Stimulated activated naive CD8-positive, alpha-beta T cell treated with anti-CD3 and anti-CD28 coated beads, Interleukin-15, amount 100 ng/mL, for 72 hours (primary cell): ENCODE measurements around the gene PTCD1.
"Not testable (repeated sequence)": the region's sequence is repeated elsewhere in the genome, so short reads cannot be mapped to it uniquely, and the experiment has no call there.

Experiments used
- ATAC-seq: fragments of 150-1000 bp; cut with Tn5 transposase; 2 replicates; pipeline ENCODE4 v1.10.0; 2021; ENCODE audit warnings: mild to moderate bottlenecking, moderate library complexity
- DNase-seq, 2 donors: peaks; one replicate each; pipeline ENCODE4 v3.0.0; 2021 to 2022
- H3K27ac Mint-ChIP-seq, 2 donors: one replicate each; pipeline ENCODE4 v1.8.0; 2022; ENCODE audit warnings: mild to moderate bottlenecking in 2 of 2, mixed read lengths in 2 of 2, moderate library complexity in 2 of 2
- H3K27me3 Mint-ChIP-seq: one replicate; pipeline ENCODE4 v1.8.0; 2022; ENCODE audit warnings: mixed read lengths
- H3K4me1 Mint-ChIP-seq: one replicate; pipeline ENCODE4 v1.8.0; 2022; ENCODE audit warnings: mild to moderate bottlenecking, mixed read lengths
- H3K4me3 Mint-ChIP-seq, 2 donors: one replicate each; pipeline ENCODE4 v1.8.0; 2022; ENCODE audit warnings: mild to moderate bottlenecking in 2 of 2, mixed read lengths in 2 of 2, moderate library complexity in 1 of 2
- H3K9me3 Mint-ChIP-seq, 2 donors: one replicate each; pipeline ENCODE4 v1.8.0; 2022; ENCODE audit warnings: mixed read lengths in 2 of 2

The PTCD1 gene

GRCh38 chr7:99429756-99430155 is 8.8 kb downstream of the PTCD1 start:
- H3K9me3 Mint-ChIP-seq: no peaks in the 10 kb centered on the region

GRCh38 chr7:99428972-99429566 is 9.5 kb downstream of the PTCD1 start:
- Mint-ChIP-seq H3K4me1 (peaks cover 4% of the 10 kb centered on the region), H3K27me3 (no peaks in the 10 kb centered on the region), H3K27ac (no peak overlapping the region), H3K9me3 (no peaks in the 10 kb centered on the region), H3K4me3 (no peak overlapping the region)
- peak; percentile 47 for ATAC-seq
- DNase-seq: no peak

More at GRCh38 chr7:99429756-99430155, 8.8 kb downstream of the PTCD1 start:
- Mint-ChIP-seq H3K27me3 (no peaks in the 10 kb centered on the region), H3K4me1 (peaks cover 7% of the 10 kb centered on the region), H3K4me3 (no peak overlapping the region), H3K27ac (no peak overlapping the region)
- ATAC-seq (no peak), DNase-seq (no peak)

GRCh38 chr7:99424932-99425730 is 13.5 kb downstream of the PTCD1 start:
- DNase-seq: no peak
- H3K4me3 Mint-ChIP-seq: no peak overlapping the region
- H3K9me3 Mint-ChIP-seq: no peaks in the 10 kb centered on the region
- H3K27ac Mint-ChIP-seq: no peak overlapping the region
- no peaks in the 10 kb centered on the region for H3K4me1 Mint-ChIP-seq
- H3K27me3 Mint-ChIP-seq: no peaks in the 10 kb centered on the region
- peak; percentile 29 for ATAC-seq

GRCh38 chr7:99422625-99423024 is 16.0 kb downstream of the PTCD1 start:
- Mint-ChIP-seq H3K27ac (no peak overlapping the region), H3K27me3 (no peaks in the 10 kb centered on the region), H3K4me1 (no peaks in the 10 kb centered on the region), H3K9me3 (no peaks in the 10 kb centered on the region), H3K4me3 (no peak overlapping the region)
- DNase-seq: no peak
- ATAC-seq: no peak

- no peaks in the 10 kb centered on the region for H3K9me3 Mint-ChIP-seq
- no peak for ATAC-seq
- no peak overlapping the region for H3K27ac Mint-ChIP-seq
- H3K4me3 Mint-ChIP-seq: no peak overlapping the region
- H3K4me1 Mint-ChIP-seq: peaks cover under 1% of the 10 kb centered on the region
- DNase-seq: no peak
- H3K27me3 Mint-ChIP-seq: no peaks in the 10 kb centered on the region
These were observed 16.4 kb downstream of the PTCD1 start for GRCh38 chr7:99422186-99422585.

GRCh38 chr7:99420986-99421385 is 17.6 kb downstream of the PTCD1 start:
- no peaks in the 10 kb centered on the region for H3K9me3 Mint-ChIP-seq
- ATAC-seq: no peak
- no peaks in the 10 kb centered on the region for H3K27me3 Mint-ChIP-seq
- no peak for DNase-seq
- H3K4me1 Mint-ChIP-seq: peaks cover 8% of the 10 kb centered on the region
- H3K4me3 Mint-ChIP-seq: no peak overlapping the region
- peak overlapping the region in 1 of 2 donors; percentile 54 for H3K27ac Mint-ChIP-seq

GRCh38 chr7:99420213-99420612 is 18.4 kb downstream of the PTCD1 start:
- no peaks in the 10 kb centered on the region for H3K9me3 Mint-ChIP-seq
- ATAC-seq (peak; percentile 37), DNase-seq (no peak)
- H3K4me1 Mint-ChIP-seq: peaks cover 15% of the 10 kb centered on the region
- no peak overlapping the region for H3K4me3 Mint-ChIP-seq
- no peak overlapping the region for H3K27ac Mint-ChIP-seq
- no peaks in the 10 kb centered on the region for H3K27me3 Mint-ChIP-seq

- H3K4me3 Mint-ChIP-seq: no peak overlapping the region
- no peak for DNase-seq
- peaks cover 22% of the 10 kb centered on the region for H3K4me1 Mint-ChIP-seq
- no peaks in the 10 kb centered on the region for H3K27me3 Mint-ChIP-seq
- ATAC-seq: no peak
- no peaks in the 10 kb centered on the region for H3K9me3 Mint-ChIP-seq
- H3K27ac Mint-ChIP-seq: peak overlapping the region in 1 of 2 donors; percentile 94
These were observed 19.1 kb downstream of the PTCD1 start for GRCh38 chr7:99419323-99420021.

GRCh38 chr7:99418260-99418659 is 20.3 kb downstream of the PTCD1 start:
- Mint-ChIP-seq H3K27me3 (no peaks in the 10 kb centered on the region), H3K4me1 (peaks cover 23% of the 10 kb centered on the region), H3K27ac (peak overlapping the region in 1 of 2 donors; percentile 71), H3K4me3 (no peak overlapping the region), H3K9me3 (no peaks in the 10 kb centered on the region)
- no peak for ATAC-seq
- DNase-seq: no peak

- peaks cover 36% of the 10 kb centered on the region for H3K4me1 Mint-ChIP-seq
- H3K27me3 Mint-ChIP-seq, ATAC-seq, H3K9me3 Mint-ChIP-seq, H3K27ac Mint-ChIP-seq, H3K4me3 Mint-ChIP-seq: not testable (repeated sequence)
- DNase-seq: peak in 1 of 2 donors; percentile 37
These were observed 23.0 kb downstream of the PTCD1 start for GRCh38 chr7:99415513-99416127.

- Mint-ChIP-seq H3K27ac (peak overlapping the region in 1 of 2 donors; percentile 91), H3K9me3 (no peaks in the 10 kb centered on the region), H3K4me3 (peak overlapping the region; percentile 89 to 90), H3K4me1 (peaks cover 47% of the 10 kb centered on the region), H3K27me3 (no peaks in the 10 kb centered on the region)
- DNase-seq (no peak), ATAC-seq (no peak)
These were observed 28.0 kb downstream of the PTCD1 start for GRCh38 chr7:99410635-99411034.

- Mint-ChIP-seq H3K27me3 (no peaks in the 10 kb centered on the region), H3K4me3 (peak overlapping the region; percentile 89 to 90), H3K27ac (peak overlapping the region; percentile 30 to 100), H3K9me3 (no peaks in the 10 kb centered on the region), H3K4me1 (peaks cover 41% of the 10 kb centered on the region)
- DNase-seq: no peak
- ATAC-seq: no peak
These were observed 28.8 kb downstream of the PTCD1 start for GRCh38 chr7:99409806-99410205.

GRCh38 chr7:99409192-99409572 is 29.4 kb downstream of the PTCD1 start:
- peak; percentile 29 for ATAC-seq
- Mint-ChIP-seq H3K27ac (peak overlapping the region; percentile 96 to 100), H3K27me3 (no peaks in the 10 kb centered on the region), H3K4me3 (peak overlapping the region; percentile 89 to 90), H3K4me1 (peaks cover 44% of the 10 kb centered on the region), H3K9me3 (no peaks in the 10 kb centered on the region)
- no peak for DNase-seq

GRCh38 chr7:99408379-99409191 is 30.0 kb downstream of the PTCD1 start, which contains the start of the genes BUD31 and PDAP1:
BUD31 (plus strand) TSS chr7:99408969; CDS start chr7:99411093, 2,124 bp downstream.
PDAP1 (minus strand) TSS chr7:99408597; CDS start chr7:99408548, 49 bp downstream.
- H3K27me3 Mint-ChIP-seq: no peaks in the 10 kb centered on the region
- DNase-seq (peak; percentile 95 to 97), ATAC-seq (peak; percentile 93)
- H3K9me3 Mint-ChIP-seq: no peaks in the 10 kb centered on the region
- H3K4me1 Mint-ChIP-seq: peaks cover 50% of the 10 kb centered on the region
- peak within 1 kb of the TSS; percentile 89 to 90 for H3K4me3 Mint-ChIP-seq
- H3K27ac Mint-ChIP-seq: peak within 1 kb of the TSS; percentile 96 to 100
